IMR-90 (cell line): ENCODE results near the gene MRPL47. TPM values are rescaled to one million over a fixed set of nuclear protein-coding genes. Genes with fewer than 3 reads are reported as not detected.
"Not testable (repeated sequence)": the region's sequence is repeated elsewhere in the genome, so short reads cannot be mapped to it uniquely, and the experiment has no call there.

Source experiments
- ATAC-seq: fragments of 200-7000 bp; cut with Tn5 transposase; 2 replicates; pipeline ENCODE4 v1.9.1; 2020; ENCODE audit warnings: low read depth, mild to moderate bottlenecking, moderate library complexity
- BruUV-seq: library from RNA; stranded (reverse); fragments of 400-500 nt; replicated peaks from 2 replicates; lab custom pipeline; 2021; lab: Mats Ljungman, UMichigan
- CTCF ChIA-PET: fragments of 300-600 bp; formaldehyde crosslinking; extraction: SDS; loops from one replicate; lab custom pipeline; 2021; ENCODE audit warnings: antibody characterized with exemption; lab: Yijun Ruan, JAX
- POLR2A ChIA-PET: fragments of 300-600 bp; sonication (Branson Sonifier 250); formaldehyde crosslinking; loops from one replicate; lab custom pipeline; 2022; ENCODE audit warnings: antibody characterized with exemption; ENCODE audit not compliant: unreplicated experiment; lab: Charles Lee
- DNase-seq: peaks from one replicate; pipeline ENCODE4 v3.0.0; 2013
- H2AFZ ChIP-seq: replicated peaks from 2 replicates; pipeline ENCODE3; 2013; ENCODE audit warnings: low read length, mild to moderate bottlenecking; ENCODE audit not compliant: poor library complexity
- H2AK5ac ChIP-seq: 2 replicates; pipeline ENCODE4 v1.6.1; 2013; ENCODE audit warnings: low read depth, low read length, inconsistent platforms
- H2AK9ac ChIP-seq: replicated peaks from 2 replicates; pipeline ENCODE3; 2013; ENCODE audit warnings: mild to moderate bottlenecking, low read depth, low read length, moderate library complexity; ENCODE audit not compliant: poor library complexity
- H2BK120ac ChIP-seq: 2 replicates; pipeline ENCODE4 v1.6.1; 2013; ENCODE audit warnings: low read depth, low read length, inconsistent platforms
- H2BK15ac ChIP-seq: 3 replicates; pipeline ENCODE4 v1.6.1; 2013; ENCODE audit warnings: low read depth, low read length, inconsistent platforms
- H2BK20ac ChIP-seq: 2 replicates; pipeline ENCODE4 v1.6.1; 2013; ENCODE audit warnings: low read depth, mild to moderate bottlenecking, inconsistent platforms, low read length, moderate library complexity
- H2BK5ac ChIP-seq: 2 replicates; pipeline ENCODE4 v1.6.1; 2013; ENCODE audit warnings: mild to moderate bottlenecking, low read depth, low read length, inconsistent platforms; ENCODE audit not compliant: poor library complexity, severe bottlenecking
- H3K14ac ChIP-seq: replicated peaks from 2 replicates; pipeline ENCODE4 v1.6.1; 2013; ENCODE audit warnings: low read depth, low read length, inconsistent platforms
- H3K18ac ChIP-seq: 2 replicates; pipeline ENCODE4 v1.6.1; 2013; ENCODE audit warnings: low read depth, low read length, control low read depth
- H3K23ac ChIP-seq: 2 replicates; pipeline ENCODE4 v1.6.1; 2013; ENCODE audit warnings: low read depth, low read length, inconsistent platforms
- H3K27ac ChIP-seq: 2 replicates; pipeline ENCODE4 v1.5.1; 2013; ENCODE audit warnings: mild to moderate bottlenecking, control low read depth, low read length; ENCODE audit not compliant: insufficient read depth
- H3K27me3 ChIP-seq: 2 replicates; pipeline ENCODE4 v1.6.1; 2013; ENCODE audit warnings: low read length; ENCODE audit not compliant: control insufficient read depth, insufficient read depth
- H3K36me3 ChIP-seq: 2 replicates; pipeline ENCODE4 v1.6.1; 2013; ENCODE audit warnings: low read length, mixed read lengths; ENCODE audit not compliant: control insufficient read depth, insufficient read depth
- H3K4ac ChIP-seq: 2 replicates; pipeline ENCODE4 v1.6.1; 2013; ENCODE audit warnings: low read depth, low read length, inconsistent platforms
- H3K4me1 ChIP-seq: 2 replicates; pipeline ENCODE4 v1.6.1; 2013; ENCODE audit warnings: low read length, mixed read lengths; ENCODE audit not compliant: control insufficient read depth, insufficient read depth
- H3K4me2 ChIP-seq: 2 replicates; pipeline ENCODE4 v1.6.1; 2013; ENCODE audit warnings: low read depth, mild to moderate bottlenecking, control low read depth, low read length, moderate library complexity
- H3K4me3 ChIP-seq: 2 replicates; pipeline ENCODE4 v1.5.1; 2013; ENCODE audit warnings: low read depth, mild to moderate bottlenecking, control low read depth, low read length, moderate library complexity; ENCODE audit not compliant: insufficient read depth
- H3K56ac ChIP-seq: 2 replicates; pipeline ENCODE4 v1.6.1; 2013; ENCODE audit warnings: low read length, inconsistent platforms; ENCODE audit not compliant: insufficient read depth; ENCODE audit errors: extremely low read depth
- H3K79me1 ChIP-seq, 2 experiments: 2 replicates each; pipeline ENCODE4 v1.6.1; 2013; ENCODE audit warnings: low read length in 2 of 2, inconsistent platforms in 1 of 2, low read depth in 1 of 2
- H3K9ac ChIP-seq: 2 replicates; pipeline ENCODE4 v1.6.1; 2013; ENCODE audit warnings: low read depth, low read length, control low read depth
- H3K9me1 ChIP-seq: 2 replicates; pipeline ENCODE4 v1.6.1; 2013; ENCODE audit warnings: low read length, inconsistent platforms; ENCODE audit not compliant: insufficient read depth
- H3K9me3 ChIP-seq: 2 replicates; pipeline ENCODE4 v1.6.1; 2013; ENCODE audit warnings: low read length; ENCODE audit not compliant: control insufficient read depth, insufficient read depth
- H4K20me1 ChIP-seq: 2 replicates; pipeline ENCODE4 v1.6.1; 2013; ENCODE audit warnings: low read length, inconsistent platforms; ENCODE audit not compliant: insufficient read depth
- H4K5ac ChIP-seq: 2 replicates; pipeline ENCODE4 v1.6.1; 2013; ENCODE audit warnings: mild to moderate bottlenecking, low read depth, low read length, control low read depth
- H4K8ac ChIP-seq, 2 experiments: 2 replicates each; pipeline ENCODE4 v1.6.1; 2013; ENCODE audit warnings: low read depth in 2 of 2, low read length in 2 of 2, control low read depth in 1 of 2, inconsistent platforms in 1 of 2
- H4K91ac ChIP-seq: 2 replicates; pipeline ENCODE4 v1.6.1; 2013; ENCODE audit warnings: low read depth, low read length, inconsistent platforms; ENCODE audit not compliant: insufficient read depth
- CHD1 ChIP-seq: IDR thresholded peaks from 2 replicates; pipeline ENCODE4 v1.6.1; 2012; ENCODE audit warnings: low read depth, low read length, improper control_type of control experiment
- WGBS, 2 experiments: methylation state at CpG; one replicate each; pipeline versions ENCODE4 v1.1.5 to v1.1.7; 2013; ENCODE audit warnings: missing lambda C conversion rate in 2 of 2; ENCODE audit not compliant: insufficient read length in 1 of 2; ENCODE audit errors: extremely low coverage in 2 of 2; 5-methylcytosine and 5-hydroxymethylcytosine counted together
- dilution Hi-C: fragments of 300-500 bp; cut with HindIII; formaldehyde crosslinking; loops from one replicate; pipeline ENCODE4 v1.14.3; 2018; ENCODE audit warnings: low sequenced_read_pairs; ENCODE audit not compliant: unreplicated experiment
- in situ Hi-C: fragments of 300-500 bp; cut with MboI; formaldehyde crosslinking; loops from 3 replicates; pipeline ENCODE4 v1.14.3; 2019; ENCODE audit warnings: low sequenced_read_pairs, inconsistent platforms, mixed read lengths
- intact Hi-C: fragments of 100-400 bp; cut with micrococcal nuclease; formaldehyde crosslinking; loops from 2 replicates; pipeline ENCODE4 v1.10.0; 2022
- polyA plus RNA-seq, 3 experiments: library from polyadenylated mRNA; depleted of rRNA; stranded (reverse); fragments of >200 nt; gene quantifications; 2 replicates each; pipeline ENCODE4 v1.2.3, GENCODE V29; 2012; ENCODE audit warnings: low replicate concordance in 1 of 3
- total RNA-seq: library from RNA; depleted of rRNA; stranded (reverse); fragments of >200 nt; gene quantifications from 2 replicates; pipeline ENCODE4 v1.2.3, GENCODE V29; 2012

Gene MRPL47
- total and polyA plus RNA-seq, 2 of the 4 experiments (the other 2 are of a cell fraction), result 41.4 to 43.7 TPM

DNA sequence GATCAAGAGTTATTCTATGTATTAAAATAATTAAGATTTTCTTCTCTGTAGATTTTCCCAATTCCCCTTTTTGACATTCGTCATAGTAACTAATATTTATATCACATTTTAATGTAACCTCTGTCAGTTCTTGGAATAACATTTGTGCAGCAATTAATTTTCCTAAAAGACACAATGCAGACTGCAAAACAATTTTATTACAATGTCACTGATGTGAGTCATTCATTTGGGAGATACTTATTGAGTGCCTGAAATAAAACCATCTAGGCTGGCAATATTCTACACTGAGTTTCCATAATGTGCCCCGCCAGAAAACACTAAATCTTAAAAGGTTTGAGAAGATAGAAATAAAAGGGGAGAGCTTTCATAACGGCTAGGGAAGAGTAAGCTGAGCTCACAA is 41.7 kb upstream of the MRPL47 start:
- no peak overlapping the region for H4K8ac ChIP-seq
- H3K9me1 ChIP-seq, result no peaks in the 10 kb centered on the region
- H3K23ac ChIP-seq, result no peak overlapping the region
- H3K4me1 ChIP-seq, result no peaks in the 10 kb centered on the region
- intact Hi-C loops, result no loop called here
- no peak overlapping the region for H4K91ac ChIP-seq
- TF ChIP-seq CHD1, result no peak
- H2BK120ac ChIP-seq, result no peak overlapping the region
- in situ Hi-C loops, result no loop called here
- H3K18ac ChIP-seq, result no peak overlapping the region
- no peak overlapping the region for H3K4ac ChIP-seq
- 43% methylated on average over 1 of the region's 3 CpGs; no CpG with 5 or more reads in 1 of the 2 experiments for WGBS, 2 experiments
- no peak overlapping the region for H3K27ac ChIP-seq
- CTCF ChIA-PET, result no interaction called here
- no peak overlapping the region for H2BK20ac ChIP-seq
- H4K20me1 ChIP-seq, result no peaks in the 10 kb centered on the region
- no peak overlapping the region for H2AK9ac ChIP-seq
- H2AFZ ChIP-seq, result no peak overlapping the region
- no peak overlapping the region for H3K56ac ChIP-seq
- no TSS peak for BruUV-seq
- ATAC-seq (no peak), DNase-seq (no peak)
- no peak overlapping the region for H3K4me2 ChIP-seq
- H3K79me1 ChIP-seq, result no peaks in the 10 kb centered on the region
- no peak overlapping the region for H2BK15ac ChIP-seq
- no peaks in the 10 kb centered on the region for H3K9me3 ChIP-seq
- H2BK5ac ChIP-seq, result no peak overlapping the region
- no peaks in the 10 kb centered on the region for H3K27me3 ChIP-seq
- H3K14ac ChIP-seq, result no peak overlapping the region
- H3K9ac ChIP-seq, result no peak overlapping the region
- H4K5ac ChIP-seq, result no peak overlapping the region
- H3K4me3 ChIP-seq, result no peak overlapping the region
- dilution Hi-C loops, result no loop called here
- no peak overlapping the region for H2AK5ac ChIP-seq
- POLR2A ChIA-PET, result no interaction called here
- H3K36me3 ChIP-seq, result no peaks in the 10 kb centered on the region

DNA sequence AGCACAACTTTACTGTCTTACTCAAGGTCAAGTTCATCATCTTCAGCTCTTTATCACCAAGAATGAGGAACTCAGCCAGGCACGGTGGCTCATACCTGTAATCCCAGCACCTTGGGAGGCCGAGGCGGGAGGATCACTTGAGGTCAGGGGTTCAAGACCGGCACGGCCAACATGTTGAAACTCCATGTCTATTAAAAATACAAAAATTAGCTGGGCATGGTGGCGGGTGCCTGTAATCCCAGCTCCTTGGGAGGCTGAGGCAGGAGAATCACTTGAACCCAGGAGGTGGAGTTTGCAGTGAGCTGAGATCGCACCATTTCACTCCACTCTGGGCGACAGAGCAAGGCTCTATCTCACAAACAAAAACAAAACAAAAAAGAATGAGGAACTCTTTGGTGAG is 39.4 kb upstream of the MRPL47 start:
- H3K56ac ChIP-seq, H3K4me2 ChIP-seq, H2AFZ ChIP-seq, ATAC-seq, H3K9ac ChIP-seq, H2BK120ac ChIP-seq, H3K27ac ChIP-seq, H2BK20ac ChIP-seq, H2BK5ac ChIP-seq, H3K23ac ChIP-seq, H4K8ac ChIP-seq, H3K9me3 ChIP-seq, H4K91ac ChIP-seq, intact Hi-C loops, DNase-seq, H4K5ac ChIP-seq, H2AK9ac ChIP-seq, CTCF ChIA-PET, H3K4me1 ChIP-seq, H3K14ac ChIP-seq, H3K36me3 ChIP-seq, in situ Hi-C loops, H4K20me1 ChIP-seq, H3K18ac ChIP-seq, H3K4me3 ChIP-seq, H2BK15ac ChIP-seq, H3K79me1 ChIP-seq, BruUV-seq, dilution Hi-C loops, H2AK5ac ChIP-seq, H3K27me3 ChIP-seq, H3K9me1 ChIP-seq, H3K4ac ChIP-seq, POLR2A ChIA-PET: not testable (repeated sequence)
- WGBS, 2 experiments, result no CpG with 5 or more reads among the region's 8 CpGs
